Measurements from ENCODE around the gene FAM118B. TPM values are rescaled to one million over a fixed set of nuclear protein-coding genes. Genes with fewer than 3 reads are reported as not detected.

FAM118B gene
- total RNA-seq, 1 experiment from 2014 or later, result 40.0 TPM

GRCh38 chr11:126246636-126247035 is 35.1 kb downstream of the FAM118B start:
- Histone ChIP-seq H3K23ac (ENCODE audit: insufficient read length, low read depth, low read length) (no peak overlapping the region), H3K9ac (ENCODE audit: extremely low read depth, insufficient read length, low read length) (no peak overlapping the region), H3T11ph (ENCODE audit: low read length) (no peak overlapping the region), H3K14ac (ENCODE audit: insufficient read depth, low read length) (no peak overlapping the region), H2BK5ac (ENCODE audit: insufficient read length, low read length) (no peak overlapping the region), H3K79me2 (ENCODE audit: insufficient read depth, low read length) (no peaks in the 10 kb centered on the region), H3K9me3 (ENCODE audit: control insufficient read depth, low read depth, low read length) (no peaks in the 10 kb centered on the region), H2BK20ac (ENCODE audit: low read depth, low read length, poor library complexity, severe bottlenecking) (no peak overlapping the region), H2BK15ac (ENCODE audit: low read depth, low read length) (no peak overlapping the region), H3K56ac (ENCODE audit: insufficient read length, low read depth, low read length) (no peak overlapping the region), H3K23me2 (ENCODE audit: insufficient read length, low read depth, low read length, poor library complexity, severe bottlenecking) (no peaks in the 10 kb centered on the region), H3K79me1 (ENCODE audit: insufficient read depth, low read depth, low read length, poor library complexity, severe bottlenecking) (no peaks in the 10 kb centered on the region), H2AK5ac (ENCODE audit: insufficient read length, low read length) (no peak overlapping the region), H4K5ac (ENCODE audit: insufficient read length, low read depth, low read length) (no peak overlapping the region), H3K4me2 (ENCODE audit: insufficient read depth, insufficient read length, low read length) (no peak overlapping the region), H3K18ac (ENCODE audit: insufficient read length, low read depth, low read length) (no peak overlapping the region), H3K27me3 (ENCODE audit: insufficient read depth, low read length) (no peaks in the 10 kb centered on the region; the same call in 1 of the 2 replicates), H4K91ac (ENCODE audit: insufficient read length, low read depth, low read length) (no peak overlapping the region), H2AFZ (ENCODE audit: low read length) (no peak overlapping the region), H3K4me1 (ENCODE audit: insufficient read depth, low read length) (no peaks in the 10 kb centered on the region), H4K20me1 (ENCODE audit: control insufficient read depth, insufficient read depth, insufficient read length) (no peaks in the 10 kb centered on the region), H2BK120ac (ENCODE audit: low read depth, low read length, poor library complexity, severe bottlenecking) (no peak overlapping the region), H3K27ac (ENCODE audit: insufficient read length, low read depth, low read length) (no peak overlapping the region), H3K4ac (ENCODE audit: low read depth, low read length) (no peak overlapping the region), H4K8ac (replicated peaks; ENCODE audit: insufficient read length, low read depth, low read length) (no peak overlapping the region), H2BK12ac (ENCODE audit: insufficient read length, low read depth, low read length) (no peak overlapping the region)
- Mint-ChIP-seq H3K36me3 (ENCODE audit: insufficient read depth in 1 of 3, low read depth in 3 of 3) (peaks cover 19 to 61% (median 56%) of the 10 kb centered on the region in 3 experiments), H3K27me3 (ENCODE audit: low read depth) (no peaks in the 10 kb centered on the region), H3K9me3 (no peaks in the 10 kb centered on the region), H3K4me1 (no peaks in the 10 kb centered on the region), H3K27ac (no peak overlapping the region), H3K4me3 (no peak overlapping the region)
- TF ChIP-seq, protein P1, sequence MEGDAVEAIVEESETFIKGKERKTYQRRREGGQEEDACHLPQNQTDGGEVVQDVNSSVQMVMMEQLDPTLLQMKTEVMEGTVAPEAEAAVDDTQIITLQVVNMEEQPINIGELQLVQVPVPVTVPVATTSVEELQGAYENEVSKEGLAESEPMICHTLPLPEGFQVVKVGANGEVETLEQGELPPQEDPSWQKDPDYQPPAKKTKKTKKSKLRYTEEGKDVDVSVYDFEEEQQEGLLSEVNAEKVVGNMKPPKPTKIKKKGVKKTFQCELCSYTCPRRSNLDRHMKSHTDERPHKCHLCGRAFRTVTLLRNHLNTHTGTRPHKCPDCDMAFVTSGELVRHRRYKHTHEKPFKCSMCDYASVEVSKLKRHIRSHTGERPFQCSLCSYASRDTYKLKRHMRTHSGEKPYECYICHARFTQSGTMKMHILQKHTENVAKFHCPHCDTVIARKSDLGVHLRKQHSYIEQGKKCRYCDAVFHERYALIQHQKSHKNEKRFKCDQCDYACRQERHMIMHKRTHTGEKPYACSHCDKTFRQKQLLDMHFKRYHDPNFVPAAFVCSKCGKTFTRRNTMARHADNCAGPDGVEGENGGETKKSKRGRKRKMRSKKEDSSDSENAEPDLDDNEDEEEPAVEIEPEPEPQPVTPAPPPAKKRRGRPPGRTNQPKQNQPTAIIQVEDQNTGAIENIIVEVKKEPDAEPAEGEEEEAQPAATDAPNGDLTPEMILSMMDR (conservative IDR thresholded peaks at IDR 0.05), result no peak
- WGBS (ENCODE audit: extremely low coverage, insufficient read length, low lambda C conversion rate), result no CpG with 5 or more reads among the region's 2 CpGs
- no peak for DNase-seq
